OCI-LY1 (cell line): ENCODE data around the gene ZNF91.

ENCODE experiments used
- H2AFZ ChIP-seq: fragments of 200-600 bp; sonication (generic), shearing (Covaris generic); 2 replicates; pipeline ENCODE4 v1.6.0; 2014; ENCODE audit warnings: antibody characterized with exemption, mild to moderate bottlenecking, low read length
- H3F3A ChIP-seq: fragments of 200-600 bp; sonication (generic), shearing (Covaris generic); 2 replicates; pipeline ENCODE4 v1.6.0; 2014; ENCODE audit warnings: mild to moderate bottlenecking, antibody characterized with exemption, low read length, moderate library complexity; ENCODE audit not compliant: insufficient read depth
- H3K27ac ChIP-seq: fragments of 200-600 bp; sonication (generic); 2 replicates; pipeline ENCODE4 v1.5.1; 2014; ENCODE audit warnings: low read length, mixed run types, mild to moderate bottlenecking, low read depth; ENCODE audit not compliant: poor library complexity, severe bottlenecking
- H3K27me3 ChIP-seq: fragments of 200-600 bp; sonication (generic); 2 replicates; pipeline ENCODE4 v1.6.0; 2014; ENCODE audit warnings: antibody characterized with exemption, mild to moderate bottlenecking, low read length, moderate library complexity; ENCODE audit not compliant: insufficient read depth
- H3K36me3 ChIP-seq: fragments of 200-600 bp; sonication (generic); 2 replicates; pipeline ENCODE4 v1.6.1; 2014; ENCODE audit warnings: mild to moderate bottlenecking, antibody characterized with exemption, low read length, moderate library complexity, mixed read lengths; ENCODE audit not compliant: insufficient read depth
- H3K4me1 ChIP-seq: fragments of 200-600 bp; sonication (generic); 2 replicates; pipeline ENCODE4 v1.5.1; 2014; ENCODE audit warnings: mild to moderate bottlenecking, low read length, moderate library complexity; ENCODE audit not compliant: insufficient read depth, severe bottlenecking
- H3K4me2 ChIP-seq: fragments of 200-600 bp; sonication (generic), shearing (Covaris generic); 2 replicates; pipeline ENCODE4 v1.6.1; 2014; ENCODE audit warnings: low read length
- H3K4me3 ChIP-seq: fragments of 200-600 bp; sonication (generic); 2 replicates; pipeline ENCODE4 v1.5.1; 2014; ENCODE audit warnings: low read length, low read depth, mild to moderate bottlenecking, mixed read lengths; ENCODE audit not compliant: poor library complexity, severe bottlenecking
- H3K79me2 ChIP-seq: fragments of 200-600 bp; shearing (Covaris generic); 2 replicates; pipeline ENCODE4 v1.6.1; 2016; ENCODE audit warnings: mixed run types, low read length, mixed read lengths; ENCODE audit not compliant: insufficient read depth
- H3K9ac ChIP-seq: fragments of 200-600 bp; sonication (generic), shearing (Covaris generic); 2 replicates; pipeline ENCODE4 v1.6.1; 2014; ENCODE audit warnings: mild to moderate bottlenecking, low read length, mixed read lengths
- H3K9me2 ChIP-seq: fragments of 200-600 bp; sonication (generic), shearing (Covaris generic); 2 replicates; pipeline ENCODE4 v1.6.1; 2014; ENCODE audit warnings: low read depth, mild to moderate bottlenecking, low read length, mixed read lengths
- H3K9me3 ChIP-seq: fragments of 200-600 bp; shearing (Covaris generic); 2 replicates; pipeline ENCODE4 v1.6.1; 2014; ENCODE audit warnings: low read length, mixed read lengths
- H4K20me1 ChIP-seq: fragments of 200-600 bp; sonication (generic), shearing (Covaris generic); 2 replicates; pipeline ENCODE4 v1.6.0; 2016; ENCODE audit warnings: mild to moderate bottlenecking, low read length; ENCODE audit not compliant: insufficient read depth
- EZH2 ChIP-seq: fragments of 200-600 bp; sonication (generic), shearing (Covaris generic); IDR thresholded peaks from 2 replicates; pipeline ENCODE4 v1.8.0; 2017; ENCODE audit warnings: borderline replicate concordance, mixed run types, mild to moderate bottlenecking, antibody characterized with exemption, low read length, moderate library complexity, mixed read lengths
- TF ChIP-seq, protein P1 (sequence below): fragments of 200-600 bp; sonication (generic), shearing (Covaris generic); IDR thresholded peaks from 2 replicates; pipeline ENCODE4 v1.5.1; 2017; ENCODE audit warnings: mild to moderate bottlenecking, antibody characterized with exemption, low read length, moderate library complexity, mixed read lengths

Gene ZNF91

DNA sequence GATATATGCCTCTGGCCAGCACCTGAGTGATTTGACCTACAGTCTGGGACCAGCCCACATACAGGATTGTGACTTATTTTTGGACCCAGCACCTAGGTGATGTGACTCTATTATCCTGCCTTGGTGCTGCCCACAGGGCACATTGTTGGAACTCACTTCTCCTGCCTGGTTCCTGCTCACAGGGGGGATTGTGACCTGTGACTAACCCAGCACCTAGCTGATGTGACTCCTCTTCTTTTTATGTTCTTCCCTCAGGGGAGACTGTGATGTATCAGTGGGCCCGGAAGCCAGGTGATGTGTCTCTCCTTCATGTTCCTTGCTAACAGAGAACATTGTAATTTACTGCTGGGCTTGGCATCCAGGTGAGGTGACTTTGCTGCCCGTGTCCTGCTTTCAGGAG is 82.1 kb downstream of the ZNF91 start:
- no peak overlapping the region for H3K27ac ChIP-seq
- no peaks in the 10 kb centered on the region for H3K27me3 ChIP-seq
- H3K4me2 ChIP-seq, result no peak overlapping the region

DNA sequence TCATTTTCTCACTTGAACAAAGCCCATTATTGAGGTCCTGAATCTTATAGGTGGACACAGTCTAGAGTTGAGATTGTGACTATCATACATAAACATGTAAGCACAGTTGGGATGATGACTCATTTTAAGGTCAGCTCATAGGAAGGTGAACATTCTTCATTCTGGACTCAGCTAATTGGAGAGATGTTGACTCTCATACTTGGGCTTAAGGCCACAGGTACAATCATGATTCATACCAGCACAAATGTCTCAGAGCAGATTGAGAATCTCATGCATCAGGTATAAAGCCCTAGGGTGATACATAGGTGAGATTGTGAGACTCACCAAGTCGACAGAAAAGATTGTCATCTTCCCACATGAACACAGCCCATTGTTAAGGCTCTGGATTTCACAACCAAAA is 82.8 kb downstream of the ZNF91 start:
- no peak for TF ChIP-seq EZH2
- TF ChIP-seq, protein P1, sequence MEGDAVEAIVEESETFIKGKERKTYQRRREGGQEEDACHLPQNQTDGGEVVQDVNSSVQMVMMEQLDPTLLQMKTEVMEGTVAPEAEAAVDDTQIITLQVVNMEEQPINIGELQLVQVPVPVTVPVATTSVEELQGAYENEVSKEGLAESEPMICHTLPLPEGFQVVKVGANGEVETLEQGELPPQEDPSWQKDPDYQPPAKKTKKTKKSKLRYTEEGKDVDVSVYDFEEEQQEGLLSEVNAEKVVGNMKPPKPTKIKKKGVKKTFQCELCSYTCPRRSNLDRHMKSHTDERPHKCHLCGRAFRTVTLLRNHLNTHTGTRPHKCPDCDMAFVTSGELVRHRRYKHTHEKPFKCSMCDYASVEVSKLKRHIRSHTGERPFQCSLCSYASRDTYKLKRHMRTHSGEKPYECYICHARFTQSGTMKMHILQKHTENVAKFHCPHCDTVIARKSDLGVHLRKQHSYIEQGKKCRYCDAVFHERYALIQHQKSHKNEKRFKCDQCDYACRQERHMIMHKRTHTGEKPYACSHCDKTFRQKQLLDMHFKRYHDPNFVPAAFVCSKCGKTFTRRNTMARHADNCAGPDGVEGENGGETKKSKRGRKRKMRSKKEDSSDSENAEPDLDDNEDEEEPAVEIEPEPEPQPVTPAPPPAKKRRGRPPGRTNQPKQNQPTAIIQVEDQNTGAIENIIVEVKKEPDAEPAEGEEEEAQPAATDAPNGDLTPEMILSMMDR, result no peak
- Histone ChIP-seq H2AFZ (no peak overlapping the region), H4K20me1 (no peaks in the 10 kb centered on the region), H3K9me2 (no peaks in the 10 kb centered on the region), H3K9me3 (no peaks in the 10 kb centered on the region), H3K4me2 (no peak overlapping the region), H3F3A (no peaks in the 10 kb centered on the region), H3K4me1 (no peaks in the 10 kb centered on the region), H3K27ac (no peak overlapping the region), H3K9ac (no peak overlapping the region), H3K36me3 (no peaks in the 10 kb centered on the region), H3K79me2 (no peaks in the 10 kb centered on the region), H3K27me3 (no peaks in the 10 kb centered on the region), H3K4me3 (no peak overlapping the region)

More for the DNA sequence above, 82.1 kb downstream of the ZNF91 start:
- no peak for TF ChIP-seq EZH2
- TF ChIP-seq, protein P1, result no peak
- Histone ChIP-seq H2AFZ (no peak overlapping the region), H3K36me3 (no peaks in the 10 kb centered on the region), H3K4me1 (no peaks in the 10 kb centered on the region), H4K20me1 (no peaks in the 10 kb centered on the region), H3K9ac (no peak overlapping the region), H3K79me2 (no peaks in the 10 kb centered on the region), H3K9me3 (no peaks in the 10 kb centered on the region), H3F3A (no peaks in the 10 kb centered on the region), H3K9me2 (no peaks in the 10 kb centered on the region), H3K4me3 (no peak overlapping the region)

DNA sequence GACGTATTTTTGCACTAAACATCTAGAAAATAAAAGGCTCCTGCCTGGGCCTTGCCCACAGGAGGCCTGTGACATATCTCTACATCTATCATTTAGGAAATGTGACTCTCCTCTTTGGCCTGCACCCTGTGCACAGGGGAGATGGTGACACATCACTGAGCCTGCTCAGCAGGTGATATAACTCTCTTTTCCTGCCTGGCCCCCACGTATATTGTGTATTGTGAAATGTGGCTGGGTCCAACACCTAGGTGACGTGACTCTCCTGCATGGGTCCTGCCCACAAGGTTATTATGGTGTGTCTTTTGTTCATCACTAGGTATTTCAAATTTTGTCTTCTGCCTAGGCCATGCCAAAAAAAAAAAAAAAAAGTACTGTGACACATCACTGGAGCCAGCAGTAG is 83.7 kb downstream of the ZNF91 start:
- Histone ChIP-seq H3K79me2 (no peaks in the 10 kb centered on the region), H2AFZ (no peak overlapping the region), H3K9me3 (no peaks in the 10 kb centered on the region), H3K4me3 (no peak overlapping the region), H3K36me3 (no peaks in the 10 kb centered on the region), H4K20me1 (no peaks in the 10 kb centered on the region), H3F3A (no peaks in the 10 kb centered on the region), H3K27me3 (no peaks in the 10 kb centered on the region), H3K9me2 (no peaks in the 10 kb centered on the region), H3K4me1 (no peaks in the 10 kb centered on the region), H3K9ac (no peak overlapping the region), H3K4me2 (no peak overlapping the region), H3K27ac (no peak overlapping the region)
- TF ChIP-seq, protein P1, result no peak
